Neutrophil (primary cell): ENCODE results near the gene NOD2.
A peak's percentile ranks its signal among the peaks of the same experiment; 100 is the strongest.

Experiments used
- H3K27ac ChIP-seq: fragments of 200-600 bp; sonication (generic); 2 replicates; pipeline ENCODE4 v1.5.1; 2016; ENCODE audit warnings: mild to moderate bottlenecking, moderate library complexity
- H3K27me3 ChIP-seq: fragments of 200-600 bp; sonication (generic); 2 replicates; pipeline ENCODE4 v1.6.0; 2016; ENCODE audit warnings: mild to moderate bottlenecking
- H3K36me3 ChIP-seq: fragments of 200-600 bp; sonication (generic); 2 replicates; pipeline ENCODE4 v1.5.1; 2017
- H3K4me1 ChIP-seq, 2 experiments: fragments of 200-600 bp in 1 of 2; sonication (generic) in 1 of 2; 1 replicate in 1 of 2; 2 replicates in 1 of 2; pipeline versions ENCODE4 v1.5.1 to v1.6.1; 2013 to 2016; ENCODE audit warnings: low read depth in 1 of 2, low read length in 1 of 2, mild to moderate bottlenecking in 1 of 2, moderate library complexity in 1 of 2; ENCODE audit not compliant: control insufficient read depth in 1 of 2, insufficient read depth in 1 of 2
- H3K4me3 ChIP-seq, 2 experiments: fragments of 200-600 bp in 1 of 2; sonication (generic) in 1 of 2; 1 replicate in 1 of 2; 2 replicates in 1 of 2; pipeline ENCODE4 v1.5.1; 2013 to 2016; ENCODE audit warnings: low read depth in 1 of 2, low read length in 1 of 2, mild to moderate bottlenecking in 1 of 2, moderate library complexity in 1 of 2
- H3K9me3 ChIP-seq: fragments of 200-600 bp; sonication (generic); 2 replicates; pipeline ENCODE4 v1.5.1; 2016
- TF ChIP-seq, protein P1 (sequence below): fragments of 200-600 bp; sonication (generic); IDR thresholded peaks from 2 replicates; pipeline ENCODE4 v1.5.1; 2016; ENCODE audit warnings: antibody characterized with exemption

NOD2 gene

DNA sequence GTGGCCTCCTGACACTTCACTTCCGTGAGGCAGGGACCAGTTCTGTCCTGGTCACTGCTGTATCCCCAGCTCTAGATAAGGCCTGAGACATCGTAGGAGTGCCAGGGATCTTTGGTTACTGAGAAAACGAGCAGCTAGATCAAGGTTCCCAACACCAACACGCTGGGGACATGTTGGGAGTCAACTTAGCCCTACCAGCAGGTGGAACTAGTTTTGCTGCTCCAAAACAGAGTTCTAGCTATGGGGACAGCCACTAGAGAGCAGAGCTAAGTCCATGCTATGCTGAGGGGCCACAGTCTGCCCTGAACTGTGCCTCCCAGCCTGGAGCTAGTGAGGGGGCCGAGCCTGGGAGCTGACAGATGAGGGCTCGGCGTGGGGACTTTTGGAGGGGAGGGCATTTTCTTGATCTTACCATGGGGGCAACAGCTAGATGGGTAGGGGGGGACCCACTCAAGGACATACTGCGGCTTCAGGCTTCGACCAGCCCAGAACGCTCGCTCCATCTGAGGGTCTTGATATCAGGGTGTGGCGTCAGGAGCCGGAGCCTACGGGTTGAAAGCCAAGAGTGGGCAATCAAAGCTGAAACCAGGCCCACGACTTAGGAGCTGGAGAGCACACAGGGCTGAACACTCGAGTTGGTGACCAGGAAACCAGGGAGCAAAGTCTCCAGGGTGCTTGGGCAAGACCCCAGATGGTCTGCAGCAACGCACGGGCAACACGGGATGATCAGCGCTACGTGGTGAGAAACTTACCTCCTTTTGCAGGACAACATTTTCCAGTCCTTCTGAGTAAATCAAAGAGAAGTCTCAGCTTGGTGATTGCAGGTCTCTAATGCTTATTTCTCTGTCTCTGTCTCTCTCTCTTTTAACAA, 25.7 kb upstream of the NOD2 start:
- TF ChIP-seq, protein P1, sequence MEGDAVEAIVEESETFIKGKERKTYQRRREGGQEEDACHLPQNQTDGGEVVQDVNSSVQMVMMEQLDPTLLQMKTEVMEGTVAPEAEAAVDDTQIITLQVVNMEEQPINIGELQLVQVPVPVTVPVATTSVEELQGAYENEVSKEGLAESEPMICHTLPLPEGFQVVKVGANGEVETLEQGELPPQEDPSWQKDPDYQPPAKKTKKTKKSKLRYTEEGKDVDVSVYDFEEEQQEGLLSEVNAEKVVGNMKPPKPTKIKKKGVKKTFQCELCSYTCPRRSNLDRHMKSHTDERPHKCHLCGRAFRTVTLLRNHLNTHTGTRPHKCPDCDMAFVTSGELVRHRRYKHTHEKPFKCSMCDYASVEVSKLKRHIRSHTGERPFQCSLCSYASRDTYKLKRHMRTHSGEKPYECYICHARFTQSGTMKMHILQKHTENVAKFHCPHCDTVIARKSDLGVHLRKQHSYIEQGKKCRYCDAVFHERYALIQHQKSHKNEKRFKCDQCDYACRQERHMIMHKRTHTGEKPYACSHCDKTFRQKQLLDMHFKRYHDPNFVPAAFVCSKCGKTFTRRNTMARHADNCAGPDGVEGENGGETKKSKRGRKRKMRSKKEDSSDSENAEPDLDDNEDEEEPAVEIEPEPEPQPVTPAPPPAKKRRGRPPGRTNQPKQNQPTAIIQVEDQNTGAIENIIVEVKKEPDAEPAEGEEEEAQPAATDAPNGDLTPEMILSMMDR = no peak
- H3K27ac ChIP-seq = peak overlapping the region; percentile 87
- no peaks in the 10 kb centered on the region for H3K9me3 ChIP-seq
- peaks cover 31 to 32% of the 10 kb centered on the region in 2 experiments for H3K4me1 ChIP-seq
- H3K27me3 ChIP-seq = no peaks in the 10 kb centered on the region
- H3K36me3 ChIP-seq = peaks cover 50% of the 10 kb centered on the region
- H3K4me3 ChIP-seq = peak overlapping the region; percentile 48 to 57

GRCh38 chr16:50668368-50669008, 24.9 kb upstream of the NOD2 start:
- H3K4me1 ChIP-seq = peaks cover 31 to 32% of the 10 kb centered on the region in 2 experiments
- H3K27ac ChIP-seq = peak overlapping the region; percentile 87
- H3K36me3 ChIP-seq = peaks cover 58% of the 10 kb centered on the region

DNA sequence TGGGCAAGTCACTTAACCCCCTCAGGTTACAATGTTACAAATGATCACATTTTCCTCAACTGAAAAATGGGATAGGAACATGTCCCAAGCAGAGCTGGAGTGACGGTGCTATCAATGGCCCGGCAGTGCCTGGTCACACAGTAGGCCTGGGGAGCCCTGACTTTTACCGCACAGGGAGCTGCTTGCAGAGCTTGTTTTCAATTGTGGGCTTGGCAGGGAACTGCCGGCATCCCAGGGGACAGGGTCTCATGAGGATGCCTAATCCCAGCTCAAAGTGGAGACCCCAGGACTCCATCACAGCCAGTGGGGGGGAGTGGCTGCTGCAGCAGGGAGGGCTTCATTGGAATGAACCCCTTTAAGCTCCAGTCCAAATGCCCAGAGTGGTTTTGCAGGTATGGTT, 23.7 kb upstream of the NOD2 start:
- Histone ChIP-seq H3K9me3 (no peaks in the 10 kb centered on the region), H3K27ac (no peak overlapping the region), H3K36me3 (peaks cover 70% of the 10 kb centered on the region), H3K27me3 (no peaks in the 10 kb centered on the region), H3K4me3 (no peak overlapping the region), H3K4me1 (peaks cover 25 to 29% of the 10 kb centered on the region in 2 experiments)
- TF ChIP-seq, protein P1 = no peak

More at GRCh38 chr16:50668368-50669008, 24.9 kb upstream of the NOD2 start:
- TF ChIP-seq, protein P1 = no peak
- H3K27me3 ChIP-seq = no peaks in the 10 kb centered on the region
- H3K9me3 ChIP-seq = no peaks in the 10 kb centered on the region
- no peak overlapping the region for H3K4me3 ChIP-seq

GRCh38 chr16:50670476-50670875, 22.9 kb upstream of the NOD2 start:
- TF ChIP-seq, protein P1 = no peak
- peaks cover 78% of the 10 kb centered on the region for H3K36me3 ChIP-seq
- no peak overlapping the region for H3K27ac ChIP-seq
- no peak overlapping the region for H3K4me3 ChIP-seq
- H3K4me1 ChIP-seq = peaks cover 27 to 29% of the 10 kb centered on the region in 2 experiments
- no peaks in the 10 kb centered on the region for H3K27me3 ChIP-seq
- no peaks in the 10 kb centered on the region for H3K9me3 ChIP-seq

DNA sequence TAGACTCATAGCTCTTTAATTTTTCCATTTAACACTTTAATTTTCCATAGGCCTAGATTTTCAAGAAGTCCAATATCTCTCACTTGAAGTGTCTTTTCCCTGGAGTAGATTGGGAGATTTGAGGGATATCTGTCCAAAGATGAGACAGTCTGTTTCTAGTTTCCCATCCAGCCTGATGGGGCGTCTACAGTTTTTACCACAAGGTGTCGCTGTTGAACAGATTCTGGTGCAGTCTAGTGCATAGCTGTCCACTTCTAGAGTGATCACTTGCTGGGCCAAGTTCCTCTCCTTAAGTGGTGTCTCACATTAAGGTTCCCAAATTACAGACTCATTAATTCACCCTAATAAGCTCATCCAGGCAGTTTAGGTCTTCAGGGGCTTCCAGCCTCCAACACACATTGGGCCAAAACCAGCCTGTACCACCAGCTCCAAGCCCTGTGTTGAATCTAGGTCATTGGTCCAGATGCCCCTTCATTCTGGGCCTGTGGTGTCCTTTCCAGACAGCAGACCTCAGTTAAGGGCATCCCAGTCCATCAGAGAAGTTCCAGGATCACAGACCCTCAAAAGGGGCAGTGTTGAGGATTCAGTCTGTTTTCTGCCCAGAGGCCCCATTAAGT, 21.7 kb upstream of the NOD2 start:
- no peaks in the 10 kb centered on the region for H3K9me3 ChIP-seq
- no peak overlapping the region for H3K4me3 ChIP-seq
- peaks cover 90% of the 10 kb centered on the region for H3K36me3 ChIP-seq
- H3K4me1 ChIP-seq = peaks cover 22 to 28% of the 10 kb centered on the region in 2 experiments
- TF ChIP-seq, protein P1 = peak; percentile 66
- peak overlapping the region; percentile 35 for H3K27ac ChIP-seq
- H3K27me3 ChIP-seq = no peaks in the 10 kb centered on the region
